ENCODE measurements around the gene AANAT. TPM values are rescaled to one million over a fixed set of nuclear protein-coding genes. Genes with fewer than 3 reads are reported as not detected.

AANAT gene
- total and polyA plus RNA-seq, 2 experiments from 2014 or later, result not detected

- H4K20me1 ChIP-seq (ENCODE audit: insufficient read depth), result no peaks in the 10 kb centered on the region
- no peaks in the 10 kb centered on the region for H3K4me1 ChIP-seq (ENCODE audit: insufficient read depth)
- H3K79me2 ChIP-seq (ENCODE audit: insufficient read depth), result no peaks in the 10 kb centered on the region
- DNase-seq, result no peak
- no peaks in the 10 kb centered on the region for H3K9me3 ChIP-seq (ENCODE audit: low read depth)
- H3K27me3 ChIP-seq (replicated peaks; ENCODE audit: insufficient read depth), result no peaks in the 10 kb centered on the region
- in situ Hi-C loops (cut with MboI), result no loop called here
- H3F3A ChIP-seq (ENCODE audit: insufficient read depth), result no peaks in the 10 kb centered on the region
- H3K9ac ChIP-seq, result no peak overlapping the region
- H2AFZ ChIP-seq, result no peak overlapping the region
- no peaks in the 10 kb centered on the region for H3K36me3 ChIP-seq (ENCODE audit: low read depth)
- 94 to 95% methylated on average over 32 to 35 of the region's 35 CpGs for WGBS, 2 experiments (ENCODE audit: low coverage in 1 of 2, low lambda C conversion rate in 2 of 2, missing lambda C conversion rate in 2 of 2)
- H3K4me3 ChIP-seq, result no peak overlapping the region
- no peak overlapping the region for H3K27ac ChIP-seq
- TF ChIP-seq EZH2 (IDR thresholded peaks at IDR 0.05; ENCODE audit: insufficient read depth, poor library complexity, severe bottlenecking) (no peak), EZH2phosphoT487 (IDR thresholded peaks at IDR 0.05; ENCODE audit: insufficient read depth, low read depth) (no peak)
- H3K4me2 ChIP-seq (ENCODE audit: unreplicated experiment), result no peak overlapping the region
- no peaks in the 10 kb centered on the region for H3K9me2 ChIP-seq (ENCODE audit: insufficient read depth)
These were observed 4.3 kb downstream of the AANAT start for GRCh38 chr17:76471498-76472257.

- Histone ChIP-seq H3K36me3 (ENCODE audit: low read depth) (no peaks in the 10 kb centered on the region), H3F3A (ENCODE audit: insufficient read depth) (no peaks in the 10 kb centered on the region), H3K4me3 (no peak overlapping the region), H3K4me2 (ENCODE audit: unreplicated experiment) (no peak overlapping the region), H3K9me2 (ENCODE audit: insufficient read depth) (no peaks in the 10 kb centered on the region), H4K20me1 (ENCODE audit: insufficient read depth) (no peaks in the 10 kb centered on the region), H3K27ac (no peak overlapping the region), H3K9me3 (ENCODE audit: low read depth) (no peaks in the 10 kb centered on the region), H3K9ac (no peak overlapping the region), H3K79me2 (ENCODE audit: insufficient read depth) (no peaks in the 10 kb centered on the region), H3K4me1 (ENCODE audit: insufficient read depth) (no peaks in the 10 kb centered on the region), H2AFZ (no peak overlapping the region), H3K27me3 (replicated peaks; ENCODE audit: insufficient read depth) (no peaks in the 10 kb centered on the region)
- no peak for DNase-seq
- 95 to 98% methylated on average over 14 to 15 of the region's 15 CpGs for WGBS, 2 experiments (ENCODE audit: low coverage in 1 of 2, low lambda C conversion rate in 2 of 2, missing lambda C conversion rate in 2 of 2)
- in situ Hi-C loops (cut with MboI), result no loop called here
- TF ChIP-seq EZH2phosphoT487 (IDR thresholded peaks at IDR 0.05; ENCODE audit: insufficient read depth, low read depth), result no peak
- no peak for TF ChIP-seq EZH2 (IDR thresholded peaks at IDR 0.05; ENCODE audit: insufficient read depth, poor library complexity, severe bottlenecking)
These were observed 4.8 kb downstream of the AANAT start for GRCh38 chr17:76472258-76472645.

GRCh38 chr17:76472726-76473125 lies 5.3 kb downstream of the AANAT start:
- H3K36me3 ChIP-seq (ENCODE audit: low read depth), result no peaks in the 10 kb centered on the region
- no peaks in the 10 kb centered on the region for H3K79me2 ChIP-seq (ENCODE audit: insufficient read depth)
- no peaks in the 10 kb centered on the region for H3K27me3 ChIP-seq (replicated peaks; ENCODE audit: insufficient read depth)
- DNase-seq, result no peak
- no peaks in the 10 kb centered on the region for H3K4me1 ChIP-seq (ENCODE audit: insufficient read depth)
- H3K27ac ChIP-seq, result no peak overlapping the region
- no peak overlapping the region for H3K4me3 ChIP-seq
- no peak overlapping the region for H2AFZ ChIP-seq
- H3K9ac ChIP-seq, result no peak overlapping the region
- H3F3A ChIP-seq (ENCODE audit: insufficient read depth), result no peaks in the 10 kb centered on the region
- H3K4me2 ChIP-seq (ENCODE audit: unreplicated experiment), result no peak overlapping the region
- in situ Hi-C loops (cut with MboI), result no loop called here
- TF ChIP-seq EZH2 (IDR thresholded peaks at IDR 0.05; ENCODE audit: insufficient read depth, poor library complexity, severe bottlenecking) (no peak), EZH2phosphoT487 (IDR thresholded peaks at IDR 0.05; ENCODE audit: insufficient read depth, low read depth) (no peak)
- H4K20me1 ChIP-seq (ENCODE audit: insufficient read depth), result no peaks in the 10 kb centered on the region
- no peaks in the 10 kb centered on the region for H3K9me3 ChIP-seq (ENCODE audit: low read depth)
- H3K9me2 ChIP-seq (ENCODE audit: insufficient read depth), result no peaks in the 10 kb centered on the region
- WGBS, 2 experiments (ENCODE audit: low coverage in 1 of 2, low lambda C conversion rate in 2 of 2, missing lambda C conversion rate in 2 of 2), result 94% methylated on average over 11 of the region's 11 CpGs

- Histone ChIP-seq H3K36me3 (ENCODE audit: low read depth) (no peaks in the 10 kb centered on the region), H3K9ac (no peak overlapping the region), H3K27ac (no peak overlapping the region), H3K4me3 (no peak overlapping the region), H3F3A (ENCODE audit: insufficient read depth) (no peaks in the 10 kb centered on the region), H4K20me1 (ENCODE audit: insufficient read depth) (no peaks in the 10 kb centered on the region), H3K79me2 (ENCODE audit: insufficient read depth) (no peaks in the 10 kb centered on the region), H3K4me2 (ENCODE audit: unreplicated experiment) (no peak overlapping the region), H3K27me3 (replicated peaks; ENCODE audit: insufficient read depth) (no peaks in the 10 kb centered on the region), H3K9me2 (ENCODE audit: insufficient read depth) (no peaks in the 10 kb centered on the region), H3K4me1 (ENCODE audit: insufficient read depth) (no peaks in the 10 kb centered on the region), H2AFZ (no peak overlapping the region), H3K9me3 (ENCODE audit: low read depth) (no peaks in the 10 kb centered on the region)
- 89 to 95% methylated on average over 17 of the region's 18 CpGs for WGBS, 2 experiments (ENCODE audit: low coverage in 1 of 2, low lambda C conversion rate in 2 of 2, missing lambda C conversion rate in 2 of 2)
- TF ChIP-seq EZH2phosphoT487 (IDR thresholded peaks at IDR 0.05; ENCODE audit: insufficient read depth, low read depth) (no peak), EZH2 (IDR thresholded peaks at IDR 0.05; ENCODE audit: insufficient read depth, poor library complexity, severe bottlenecking) (no peak)
- DNase-seq, result peak; percentile 34
- in situ Hi-C loops (cut with MboI), result no loop called here
These were observed 6.2 kb downstream of the AANAT start for GRCh38 chr17:76473541-76473985.

All from GM23248 (cell line).